Neural cell (in vitro differentiated cells): ENCODE results near the gene MYO7A. TPM values are rescaled to one million over a fixed set of nuclear protein-coding genes. Genes with fewer than 3 reads are reported as not detected.

Source experiments
- H2AFZ ChIP-seq: fragments of 200-600, 300-800 bp; sonication (generic), shearing (Covaris generic); 2 replicates; pipeline ENCODE4 v1.6.0; 2014; ENCODE audit warnings: low read depth, mild to moderate bottlenecking, antibody characterized with exemption, low read length, moderate library complexity
- H3F3A ChIP-seq: fragments of 200-600 bp; shearing (Covaris generic); 2 replicates; pipeline ENCODE4 v1.6.1; 2016; ENCODE audit warnings: mild to moderate bottlenecking, moderate library complexity, mixed read lengths, antibody characterized with exemption, low read length; ENCODE audit not compliant: insufficient read depth, poor library complexity, severe bottlenecking
- H3K27ac ChIP-seq: fragments of 200-600, 300-800 bp; sonication (generic), shearing (Covaris generic); 2 replicates; pipeline ENCODE4 v1.5.1; 2014; ENCODE audit warnings: mild to moderate bottlenecking, low read length, moderate library complexity
- H3K27me3 ChIP-seq: fragments of 300-800, 200-600 bp; sonication (generic), shearing (Covaris generic); 2 replicates; pipeline ENCODE4 v1.6.0; 2014; ENCODE audit warnings: mild to moderate bottlenecking, low read depth, low read length, moderate library complexity; ENCODE audit not compliant: insufficient read depth
- H3K36me3 ChIP-seq: fragments of 300-800, 200-600 bp; sonication (generic), shearing (Covaris generic); 2 replicates; pipeline ENCODE4 v1.5.1; 2014; ENCODE audit warnings: mild to moderate bottlenecking, antibody characterized with exemption, low read length, moderate library complexity; ENCODE audit not compliant: insufficient read depth
- H3K4me2 ChIP-seq: fragments of 300-800, 200-600 bp; sonication (generic), shearing (Covaris generic); 2 replicates; pipeline ENCODE4 v1.6.0; 2014; ENCODE audit warnings: mild to moderate bottlenecking, low read length
- H3K4me3 ChIP-seq: fragments of 300-800, 200-600 bp; sonication (generic), shearing (Covaris generic); 2 replicates; pipeline ENCODE4 v1.5.1; 2014; ENCODE audit warnings: mild to moderate bottlenecking, low read length, moderate library complexity
- H3K79me2 ChIP-seq: fragments of 200-600 bp; shearing (Covaris generic); replicated peaks from 2 replicates; pipeline ENCODE4 v1.6.0; 2014; ENCODE audit warnings: mild to moderate bottlenecking, low read length, moderate library complexity; ENCODE audit not compliant: insufficient read depth
- H3K9ac ChIP-seq: fragments of 300-800, 200-600 bp; sonication (generic), shearing (Covaris generic); 2 replicates; pipeline ENCODE4 v1.6.1; 2016; ENCODE audit warnings: mild to moderate bottlenecking, low read length, mixed read lengths
- H3K9me2 ChIP-seq: fragments of 200-600 bp; shearing (Covaris generic); 2 replicates; pipeline ENCODE4 v1.6.1; 2016; ENCODE audit warnings: mild to moderate bottlenecking, low read length, mixed read lengths; ENCODE audit not compliant: insufficient read depth
- H3K9me3 ChIP-seq: fragments of 200-600, 300-800 bp; sonication (generic), shearing (Covaris generic); 2 replicates; pipeline ENCODE4 v1.6.1; 2016; ENCODE audit warnings: mild to moderate bottlenecking, mixed run types, low read length, moderate library complexity, mixed read lengths
- H4K20me1 ChIP-seq: fragments of 200-600 bp; shearing (Covaris generic); 2 replicates; pipeline ENCODE4 v1.6.1; 2016; ENCODE audit warnings: mild to moderate bottlenecking, mixed run types; ENCODE audit not compliant: insufficient read depth
- CTCF ChIP-seq: fragments of 450-650 bp; IDR thresholded peaks from 2 replicates; pipeline ENCODE4 v1.5.1; 2014; ENCODE audit warnings: antibody characterized with exemption, mild to moderate bottlenecking, moderate library complexity; ENCODE audit not compliant: poor library complexity, severe bottlenecking
- EP300 ChIP-seq: fragments of 450-650 bp; conservative IDR thresholded peaks from 2 replicates; pipeline ENCODE4 v1.6.1; 2014; ENCODE audit warnings: antibody characterized with exemption, mild to moderate bottlenecking, moderate library complexity; ENCODE audit not compliant: poor library complexity, severe bottlenecking
- EZH2 ChIP-seq: fragments of 200-600, 300-800 bp; shearing (Covaris generic), sonication (generic); IDR thresholded peaks from 2 replicates; pipeline ENCODE4 v1.6.1; 2014; ENCODE audit warnings: antibody characterized with exemption, low read length, borderline replicate concordance, mild to moderate bottlenecking; ENCODE audit not compliant: insufficient read depth, poor library complexity, severe bottlenecking
- MXI1 ChIP-seq: fragments of 450-650 bp; conservative IDR thresholded peaks from 2 replicates; pipeline ENCODE4 v1.6.1; 2014; ENCODE audit warnings: antibody characterized with exemption, mild to moderate bottlenecking; ENCODE audit not compliant: poor library complexity, severe bottlenecking
- POLR2AphosphoS5 ChIP-seq: IDR thresholded peaks from 2 replicates; pipeline ENCODE4 v1.6.1; 2012
- RAD21 ChIP-seq: fragments of 450-650 bp; conservative IDR thresholded peaks from 2 replicates; pipeline ENCODE4 v1.6.1; 2014; ENCODE audit warnings: antibody characterized with exemption, mild to moderate bottlenecking, moderate library complexity
- REST ChIP-seq: IDR thresholded peaks from 2 replicates; pipeline ENCODE4 v1.6.1; 2012; ENCODE audit warnings: borderline replicate concordance
- SMC3 ChIP-seq: fragments of 450-650 bp; conservative IDR thresholded peaks from 2 replicates; pipeline ENCODE4 v1.6.1; 2014; ENCODE audit warnings: antibody characterized with exemption, mild to moderate bottlenecking, moderate library complexity; ENCODE audit not compliant: poor library complexity
- TAF1 ChIP-seq: IDR thresholded peaks from 2 replicates; pipeline ENCODE4 v1.6.1; 2012; ENCODE audit warnings: low read depth
- polyA plus RNA-seq: library from polyadenylated mRNA; depleted of rRNA; stranded (reverse); fragments of >200 nt; gene quantifications from 2 replicates; pipeline ENCODE4 v1.2.3, GENCODE V29; 2014

MYO7A gene
- polyA plus RNA-seq, 1 donor from 2014 or later: 0.61 TPM

GRCh38 chr11:77121876-77122575 lies 6.0 kb upstream of the MYO7A start:
- no peak overlapping the region for H3K27ac ChIP-seq
- H3F3A ChIP-seq: no peaks in the 10 kb centered on the region
- no peaks in the 10 kb centered on the region for H3K36me3 ChIP-seq
- no peak overlapping the region for H2AFZ ChIP-seq
- H3K9me2 ChIP-seq: no peaks in the 10 kb centered on the region
- H3K9me3 ChIP-seq: no peaks in the 10 kb centered on the region
- no peak overlapping the region for H3K9ac ChIP-seq
- H3K4me2 ChIP-seq: no peak overlapping the region
- H4K20me1 ChIP-seq: no peaks in the 10 kb centered on the region
- H3K79me2 ChIP-seq: no peaks in the 10 kb centered on the region
- no peak overlapping the region for H3K4me3 ChIP-seq
- no peaks in the 10 kb centered on the region for H3K27me3 ChIP-seq
- no peak for TF ChIP-seq POLR2AphosphoS5
- TF ChIP-seq REST: no peak
- no peak for TF ChIP-seq EP300
- no peak for TF ChIP-seq TAF1
- no peak for TF ChIP-seq CTCF
- no peak for TF ChIP-seq RAD21
- TF ChIP-seq SMC3: no peak
- TF ChIP-seq MXI1: no peak
- TF ChIP-seq EZH2: no peak

GRCh38 chr11:77122576-77123212 lies 5.4 kb upstream of the MYO7A start:
- H3K27ac ChIP-seq: no peak overlapping the region
- H3F3A ChIP-seq: no peaks in the 10 kb centered on the region
- no peak overlapping the region for H2AFZ ChIP-seq
- H3K79me2 ChIP-seq: no peaks in the 10 kb centered on the region
- no peaks in the 10 kb centered on the region for H3K9me3 ChIP-seq
- no peak overlapping the region for H3K9ac ChIP-seq
- H3K4me2 ChIP-seq: no peak overlapping the region
- H4K20me1 ChIP-seq: no peaks in the 10 kb centered on the region
- no peaks in the 10 kb centered on the region for H3K27me3 ChIP-seq
- no peak overlapping the region for H3K4me3 ChIP-seq
- no peaks in the 10 kb centered on the region for H3K9me2 ChIP-seq
- TF ChIP-seq TAF1: no peak
- no peak for TF ChIP-seq POLR2AphosphoS5
- TF ChIP-seq SMC3: no peak
- TF ChIP-seq CTCF: no peak
- TF ChIP-seq EZH2: no peak
- TF ChIP-seq REST: no peak
- H3K36me3 ChIP-seq: no peaks in the 10 kb centered on the region
